ENCODE data around the gene ENDOD1.

DNA sequence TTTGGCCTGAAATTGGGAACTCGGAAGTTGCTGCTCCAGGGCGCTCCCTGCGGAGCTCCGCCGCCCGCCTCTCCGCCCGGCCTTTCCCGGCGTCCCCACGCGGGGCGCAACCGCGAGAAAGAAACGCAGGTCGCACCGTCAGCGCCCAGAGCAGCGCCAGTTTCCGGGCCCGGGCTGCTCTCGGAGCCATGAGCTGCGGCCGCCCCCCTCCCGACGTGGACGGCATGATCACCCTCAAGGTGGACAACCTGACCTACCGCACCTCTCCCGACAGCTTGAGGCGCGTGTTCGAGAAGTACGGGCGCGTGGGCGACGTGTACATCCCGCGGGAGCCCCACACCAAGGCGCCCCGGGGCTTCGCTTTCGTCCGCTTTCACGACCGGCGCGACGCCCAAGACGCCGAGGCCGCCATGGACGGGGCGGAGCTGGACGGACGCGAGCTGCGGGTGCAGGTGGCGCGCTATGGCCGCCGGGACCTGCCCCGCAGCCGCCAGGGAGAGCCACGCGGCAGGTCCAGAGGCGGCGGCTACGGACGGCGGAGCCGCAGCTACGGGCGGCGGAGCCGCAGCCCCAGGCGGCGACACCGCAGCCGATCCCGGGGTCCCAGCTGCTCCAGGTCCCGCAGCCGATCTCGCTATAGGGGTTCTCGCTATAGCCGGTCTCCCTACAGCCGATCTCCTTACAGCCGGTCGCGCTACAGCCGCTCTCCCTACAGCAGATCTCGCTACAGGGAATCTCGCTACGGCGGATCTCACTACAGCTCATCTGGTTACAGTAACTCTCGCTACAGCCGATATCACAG, 22.4 kb upstream of the ENDOD1 start:
- TF ChIP-seq, protein P1, sequence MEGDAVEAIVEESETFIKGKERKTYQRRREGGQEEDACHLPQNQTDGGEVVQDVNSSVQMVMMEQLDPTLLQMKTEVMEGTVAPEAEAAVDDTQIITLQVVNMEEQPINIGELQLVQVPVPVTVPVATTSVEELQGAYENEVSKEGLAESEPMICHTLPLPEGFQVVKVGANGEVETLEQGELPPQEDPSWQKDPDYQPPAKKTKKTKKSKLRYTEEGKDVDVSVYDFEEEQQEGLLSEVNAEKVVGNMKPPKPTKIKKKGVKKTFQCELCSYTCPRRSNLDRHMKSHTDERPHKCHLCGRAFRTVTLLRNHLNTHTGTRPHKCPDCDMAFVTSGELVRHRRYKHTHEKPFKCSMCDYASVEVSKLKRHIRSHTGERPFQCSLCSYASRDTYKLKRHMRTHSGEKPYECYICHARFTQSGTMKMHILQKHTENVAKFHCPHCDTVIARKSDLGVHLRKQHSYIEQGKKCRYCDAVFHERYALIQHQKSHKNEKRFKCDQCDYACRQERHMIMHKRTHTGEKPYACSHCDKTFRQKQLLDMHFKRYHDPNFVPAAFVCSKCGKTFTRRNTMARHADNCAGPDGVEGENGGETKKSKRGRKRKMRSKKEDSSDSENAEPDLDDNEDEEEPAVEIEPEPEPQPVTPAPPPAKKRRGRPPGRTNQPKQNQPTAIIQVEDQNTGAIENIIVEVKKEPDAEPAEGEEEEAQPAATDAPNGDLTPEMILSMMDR (IDR thresholded peaks at IDR 0.05), result peak; percentile 67 to 83 (median 73)
- TF ChIP-seq POLR2A (IDR thresholded peaks at IDR 0.05) (peak; percentile 44), EP300 (IDR thresholded peaks at IDR 0.05) (no peak)
